Lower leg skin (tissue), 4 donors: ENCODE measurements around the gene CIAO2A. TPM values are rescaled to one million over a fixed set of nuclear protein-coding genes. Genes with fewer than 3 reads are reported as not detected.
"Not testable (repeated sequence)": the region's sequence is repeated elsewhere in the genome, so short reads cannot be mapped to it uniquely, and the experiment has no call there.

Source experiments
- DNase-seq, 2 donors: peaks; one replicate each; pipeline ENCODE4 v3.0.0-alpha.2; 2019; ENCODE audit warnings: low spot score in 2 of 2
- H3K4me3 ChIP-seq: fragments of 200-600 bp; sonication (generic); 2 replicates; pipeline ENCODE4 v1.5.1; 2017; ENCODE audit warnings: mild to moderate bottlenecking, low read depth; ENCODE audit not compliant: poor library complexity, severe bottlenecking
- POLR2A ChIP-seq, 2 donors: fragments of 450-650 bp; IDR thresholded peaks; one replicate each; pipeline ENCODE4 v1.6.1; 2016 to 2017; ENCODE audit warnings: antibody characterized with exemption in 2 of 2, mild to moderate bottlenecking in 1 of 2, moderate library complexity in 1 of 2
- whole genome bisulfite sequencing, 2 donors: methylation state at CpG; one replicate each; pipeline ENCODE4 v1.1.5; 2018; 5-methylcytosine and 5-hydroxymethylcytosine counted together
- intact Hi-C: fragments of 100-400 bp; cut with DNase I; formaldehyde crosslinking; loops from one replicate; pipeline ENCODE4 v1.15.0; 2023; ENCODE audit warnings: low total_unique reads
- total RNA-seq, 4 donors: library from RNA; depleted of rRNA; stranded (reverse); fragments of >200 nt; gene quantifications; one replicate each; pipeline ENCODE4 v1.1.0, GENCODE V29; 2016
- TF ChIP-seq, protein P1 (sequence below), 3 donors: fragments of 450-650 bp; IDR thresholded peaks; one replicate each; pipeline ENCODE4 v1.5.1; 2016; ENCODE audit warnings: antibody characterized with exemption in 3 of 3, mild to moderate bottlenecking in 3 of 3, moderate library complexity in 2 of 3

CIAO2A gene
- total RNA-seq, 4 donors from 2014 or later, result 18.7 to 36.8 (median 30.7) TPM

DNA sequence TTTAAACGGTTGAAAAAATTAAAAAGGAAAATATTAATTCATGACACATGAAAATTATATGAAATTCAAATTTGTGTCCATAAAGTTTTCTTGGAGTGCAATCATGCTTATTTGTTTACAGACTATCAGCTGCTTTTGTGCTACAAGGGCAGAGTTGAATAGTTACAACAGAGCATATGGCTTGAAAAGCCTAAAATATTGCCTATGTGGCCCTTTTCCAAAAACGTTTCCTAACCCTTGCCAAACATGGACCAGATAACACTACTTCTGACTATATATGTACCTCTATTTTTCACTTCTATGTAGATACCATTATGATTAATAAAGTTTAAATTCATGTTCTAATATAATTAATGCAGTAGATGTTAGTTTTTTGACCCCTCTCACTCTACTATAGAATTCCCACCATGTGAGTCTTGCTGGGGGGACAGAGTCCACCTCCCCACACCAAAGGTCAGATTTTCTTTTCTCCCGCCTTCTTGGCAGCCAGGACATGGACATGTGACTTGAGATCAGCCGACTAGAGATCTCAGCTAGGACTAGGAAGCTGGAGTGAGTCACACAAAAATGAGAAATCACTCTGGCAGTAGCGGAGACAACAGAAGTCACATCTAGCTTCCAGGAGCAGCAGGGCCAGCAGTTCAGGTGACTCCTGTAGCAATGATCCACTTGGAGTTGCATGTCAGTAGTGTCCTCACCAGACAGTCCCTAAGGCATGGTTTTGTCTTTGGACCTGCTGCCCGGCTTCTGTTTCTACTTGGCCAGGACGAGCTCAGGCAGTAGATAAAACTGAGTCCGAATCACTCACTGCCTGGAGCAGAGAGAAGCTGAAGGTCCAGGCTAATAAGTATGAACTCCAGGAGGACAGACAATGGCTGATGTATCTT is 22.4 kb downstream of the CIAO2A start:
- no peak for TF ChIP-seq POLR2A (IDR thresholded peaks at IDR 0.05)
- TF ChIP-seq, protein P1, sequence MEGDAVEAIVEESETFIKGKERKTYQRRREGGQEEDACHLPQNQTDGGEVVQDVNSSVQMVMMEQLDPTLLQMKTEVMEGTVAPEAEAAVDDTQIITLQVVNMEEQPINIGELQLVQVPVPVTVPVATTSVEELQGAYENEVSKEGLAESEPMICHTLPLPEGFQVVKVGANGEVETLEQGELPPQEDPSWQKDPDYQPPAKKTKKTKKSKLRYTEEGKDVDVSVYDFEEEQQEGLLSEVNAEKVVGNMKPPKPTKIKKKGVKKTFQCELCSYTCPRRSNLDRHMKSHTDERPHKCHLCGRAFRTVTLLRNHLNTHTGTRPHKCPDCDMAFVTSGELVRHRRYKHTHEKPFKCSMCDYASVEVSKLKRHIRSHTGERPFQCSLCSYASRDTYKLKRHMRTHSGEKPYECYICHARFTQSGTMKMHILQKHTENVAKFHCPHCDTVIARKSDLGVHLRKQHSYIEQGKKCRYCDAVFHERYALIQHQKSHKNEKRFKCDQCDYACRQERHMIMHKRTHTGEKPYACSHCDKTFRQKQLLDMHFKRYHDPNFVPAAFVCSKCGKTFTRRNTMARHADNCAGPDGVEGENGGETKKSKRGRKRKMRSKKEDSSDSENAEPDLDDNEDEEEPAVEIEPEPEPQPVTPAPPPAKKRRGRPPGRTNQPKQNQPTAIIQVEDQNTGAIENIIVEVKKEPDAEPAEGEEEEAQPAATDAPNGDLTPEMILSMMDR (IDR thresholded peaks at IDR 0.05), result no peak
- no peak overlapping the region for H3K4me3 ChIP-seq
- 49 to 62% methylated on average over 8 of the region's 8 CpGs for WGBS, 2 donors
- DNase-seq, result peak; percentile 88 to 93
- intact Hi-C loops, result no loop called here

DNA sequence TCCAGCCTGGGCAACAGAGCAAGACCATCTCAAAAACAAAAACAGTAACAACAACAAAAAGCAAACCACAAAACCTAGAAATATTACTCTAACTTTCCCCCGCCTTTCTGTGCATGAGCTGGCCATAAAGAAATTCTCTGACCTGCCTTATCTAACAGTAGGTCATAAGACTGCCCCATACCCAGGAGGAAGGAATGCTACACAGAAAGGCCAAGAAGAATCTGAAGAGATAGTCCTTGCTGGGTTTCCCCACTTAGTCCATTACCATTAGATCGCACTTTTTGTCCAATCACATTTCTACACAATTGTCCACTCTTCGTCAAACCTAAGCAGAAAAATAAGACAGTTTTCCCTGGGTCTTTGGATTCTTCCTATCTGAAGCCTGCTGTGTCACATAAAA is 23.5 kb downstream of the CIAO2A start:
- WGBS, 2 donors, result 89 to 97% methylated on average over 3 of the region's 3 CpGs
- intact Hi-C loops, result no loop called here
- DNase-seq, result no peak
- TF ChIP-seq, protein P1 (IDR thresholded peaks at IDR 0.05), result no peak
- TF ChIP-seq POLR2A (IDR thresholded peaks at IDR 0.05), result no peak
- no peak overlapping the region for H3K4me3 ChIP-seq

DNA sequence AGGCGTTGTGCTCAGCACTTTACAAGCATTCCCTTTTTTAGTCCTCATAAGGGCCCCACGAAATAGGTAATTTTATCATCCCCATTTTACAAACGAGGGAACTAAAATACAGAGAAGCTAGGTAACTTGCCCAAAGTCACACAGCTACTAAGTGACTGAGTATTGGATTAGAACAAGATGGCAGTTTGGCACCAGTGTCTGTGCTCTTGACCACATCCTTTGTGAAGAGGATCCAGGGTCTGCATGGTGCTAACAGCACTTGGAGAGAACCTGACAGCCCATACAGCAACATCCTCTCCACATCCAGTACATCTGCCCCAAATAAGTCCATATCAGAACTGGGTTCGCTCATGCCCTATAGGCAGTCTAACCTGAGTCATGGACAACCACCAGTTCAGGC is 25.5 kb downstream of the CIAO2A start:
- TF ChIP-seq POLR2A (IDR thresholded peaks at IDR 0.05), result no peak
- TF ChIP-seq, protein P1 (IDR thresholded peaks at IDR 0.05), result no peak
- no peak for DNase-seq
- H3K4me3 ChIP-seq, result no peak overlapping the region
- 53% methylated on average over 4 of the region's 4 CpGs for WGBS, 2 donors
- intact Hi-C loops, result loop anchor here (5.0 kb wide), 1 partner anchor 316 kb away; no protein-coding TSS in a partner anchor

DNA sequence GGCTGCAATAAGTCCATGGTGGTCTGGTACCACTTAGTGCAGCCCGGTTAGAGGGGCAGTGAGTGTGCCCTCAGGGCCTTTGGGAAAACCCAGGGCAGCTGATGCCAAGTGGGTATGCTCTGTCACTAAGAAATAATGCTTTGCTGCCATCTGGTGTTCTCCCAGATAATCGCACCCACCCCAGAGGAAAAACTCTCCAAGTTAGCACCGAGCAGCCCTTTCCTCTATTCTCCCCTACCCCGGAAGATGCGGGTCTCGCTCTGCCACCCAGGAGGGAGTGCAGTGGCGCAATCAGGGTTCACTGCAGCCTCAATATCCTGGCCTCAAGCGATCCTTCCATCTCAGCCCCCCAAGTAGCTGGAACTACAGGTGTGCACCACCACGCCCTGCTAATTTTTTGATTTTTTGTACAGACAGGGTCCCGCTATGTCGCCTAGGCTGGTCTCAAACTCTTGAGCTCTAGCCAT is 26.0 kb downstream of the CIAO2A start:
- TF ChIP-seq, protein P1 (IDR thresholded peaks at IDR 0.05), result peak in 1 of 3 donors; percentile 76
- no peak for TF ChIP-seq POLR2A (IDR thresholded peaks at IDR 0.05)
- WGBS, 2 donors, result 19 to 20% methylated on average over 10 to 11 of the region's 11 CpGs
- no peak overlapping the region for H3K4me3 ChIP-seq
- intact Hi-C loops, result loop anchor here (5.0 kb wide), 1 partner anchor 315 kb away; no protein-coding TSS in a partner anchor
- DNase-seq, result peak; percentile 66 to 89

DNA sequence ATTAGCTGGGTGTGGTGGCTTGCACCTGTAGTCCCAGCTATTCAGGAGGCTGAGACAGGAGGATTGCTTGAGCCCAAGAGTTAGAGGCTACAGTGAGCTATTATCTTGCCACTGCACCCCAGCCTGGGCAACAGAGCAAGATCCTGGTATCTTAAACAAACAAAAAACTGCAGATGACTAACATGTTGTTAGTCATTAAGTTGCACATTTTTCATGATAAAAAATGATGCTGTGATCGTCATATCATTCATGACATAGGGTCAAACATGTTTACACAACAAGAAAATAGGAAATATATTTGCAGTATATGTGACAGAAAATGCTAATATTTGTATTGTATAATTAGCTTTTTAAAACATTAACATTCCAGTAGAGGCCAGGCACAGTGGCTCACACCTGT is 27.2 kb downstream of the CIAO2A start:
- TF ChIP-seq POLR2A (IDR thresholded peaks at IDR 0.05), result no peak
- H3K4me3 ChIP-seq, result no peak overlapping the region
- no peak for DNase-seq
- WGBS, 2 donors, result 66 to 79% methylated on average over 1 of the region's 1 CpG
- intact Hi-C loops, result loop anchor here (5.0 kb wide), 1 partner anchor 314 kb away; no protein-coding TSS in a partner anchor

DNA sequence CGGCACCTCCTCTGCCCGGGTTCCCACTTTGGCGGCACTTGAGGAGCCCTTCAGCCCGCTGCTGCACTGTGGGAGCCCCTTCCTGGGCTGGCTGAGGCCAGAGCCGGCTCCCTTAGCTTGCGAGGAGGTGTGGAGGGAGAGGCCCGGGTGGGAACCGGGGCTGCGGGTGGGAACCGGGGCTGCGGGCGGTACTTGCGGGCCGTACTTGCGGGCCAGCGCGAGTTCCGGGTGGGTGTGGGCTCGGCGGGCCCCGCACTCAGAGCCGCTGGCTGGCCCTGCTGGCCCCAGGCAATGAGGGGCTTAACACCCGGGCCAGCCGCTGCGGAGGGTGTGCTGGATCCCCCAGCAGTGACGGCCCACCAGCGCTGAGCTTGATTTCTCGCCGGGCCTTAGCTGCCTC is 32.9 kb downstream of the CIAO2A start:
- intact Hi-C loops, result no loop called here

DNA sequence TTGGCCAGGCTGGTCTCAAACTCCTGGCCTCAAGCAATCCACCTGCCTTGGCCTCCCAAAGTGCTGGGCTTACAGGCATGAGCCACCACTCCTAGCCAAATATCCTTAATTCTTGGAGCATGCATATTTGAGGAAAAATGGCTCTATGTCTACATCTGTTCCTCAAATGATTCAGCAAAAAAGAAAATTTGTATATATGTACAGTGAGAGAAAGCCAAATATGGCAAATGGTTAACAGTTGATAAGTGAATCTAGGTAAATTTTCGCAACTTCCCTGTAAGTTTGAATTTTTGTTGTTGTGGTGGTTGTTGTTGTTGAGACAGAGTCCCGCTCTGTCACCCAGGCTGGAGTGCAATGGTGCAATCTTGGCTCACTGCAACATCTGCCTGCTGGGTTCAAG is 34.5 kb downstream of the CIAO2A start:
- H3K4me3 ChIP-seq, intact Hi-C loops, DNase-seq: not testable (repeated sequence)
- 93 to 96% methylated on average over 2 of the region's 2 CpGs for WGBS, 2 donors

More for the DNA sequence above, 32.9 kb downstream of the CIAO2A start:
- DNase-seq, result no peak
- TF ChIP-seq, protein P1 (IDR thresholded peaks at IDR 0.05), result no peak
- no peak for TF ChIP-seq POLR2A (IDR thresholded peaks at IDR 0.05)
- 65 to 93% methylated on average over 4 to 26 of the region's 29 CpGs for WGBS, 2 donors
- H3K4me3 ChIP-seq, result no peak overlapping the region
